ENCODE results near the gene CEPT1.
"Not testable (repeated sequence)": the region's sequence is repeated elsewhere in the genome, so short reads cannot be mapped to it uniquely, and the experiment has no call there.

Gene CEPT1

DNA sequence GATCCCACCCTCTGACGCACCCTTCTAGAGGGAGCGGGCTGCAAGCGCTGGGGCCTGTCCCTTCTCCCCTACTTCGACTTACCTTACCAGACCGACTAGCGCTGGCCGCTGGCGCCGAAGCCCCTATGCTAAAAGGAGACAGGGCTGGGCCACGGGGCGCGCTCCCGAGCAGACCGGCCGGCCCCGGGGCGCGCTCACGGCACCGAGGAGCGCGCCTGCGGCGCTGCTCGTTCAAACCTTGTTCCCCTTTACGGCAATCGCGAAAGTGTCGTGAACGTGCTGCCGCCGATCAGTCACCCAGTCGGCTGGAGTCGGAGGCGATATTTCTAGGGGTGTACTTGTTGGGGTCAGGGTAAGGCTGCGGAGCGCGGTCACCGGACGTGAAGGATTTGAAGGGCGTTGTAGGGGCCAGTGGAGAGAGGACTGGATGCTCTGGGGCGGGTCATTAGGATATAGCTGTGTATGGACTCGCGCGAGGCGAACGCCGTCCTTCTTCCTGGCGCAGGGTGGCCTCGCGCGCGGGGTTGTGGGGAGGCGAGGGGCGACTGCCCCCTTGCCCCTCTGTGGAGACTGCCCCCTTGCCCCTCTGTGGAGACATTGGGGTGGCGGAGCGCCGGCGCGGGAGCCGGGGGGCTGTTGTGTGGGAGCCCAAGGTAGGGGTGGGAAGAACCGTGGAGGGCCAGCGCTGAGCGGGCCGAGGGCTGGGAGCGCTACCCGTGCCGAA is at the start of gene CEPT1, which contains the start of gene DRAM2:
CEPT1 (plus strand) TSS at position 268 of the 724 bp plus-strand sequence. CDS start 7,492 bp downstream, outside the sequence.
DRAM2 (minus strand) TSS at position 138 of the 724 bp plus-strand sequence. CDS start 8,539 bp downstream, outside the sequence.
- in situ Hi-C loops (cut with HindIII; ENCODE audit: low sequenced_read_pairs), result no loop called here
- peak; percentile 96 for DNase-seq (ENCODE audit: low read depth, low spot score)
- H3K4me3 ChIP-seq (ENCODE audit: low read depth, low read length), result peak within 1 kb of the TSS; percentile 94
- TF ChIP-seq, protein P1, sequence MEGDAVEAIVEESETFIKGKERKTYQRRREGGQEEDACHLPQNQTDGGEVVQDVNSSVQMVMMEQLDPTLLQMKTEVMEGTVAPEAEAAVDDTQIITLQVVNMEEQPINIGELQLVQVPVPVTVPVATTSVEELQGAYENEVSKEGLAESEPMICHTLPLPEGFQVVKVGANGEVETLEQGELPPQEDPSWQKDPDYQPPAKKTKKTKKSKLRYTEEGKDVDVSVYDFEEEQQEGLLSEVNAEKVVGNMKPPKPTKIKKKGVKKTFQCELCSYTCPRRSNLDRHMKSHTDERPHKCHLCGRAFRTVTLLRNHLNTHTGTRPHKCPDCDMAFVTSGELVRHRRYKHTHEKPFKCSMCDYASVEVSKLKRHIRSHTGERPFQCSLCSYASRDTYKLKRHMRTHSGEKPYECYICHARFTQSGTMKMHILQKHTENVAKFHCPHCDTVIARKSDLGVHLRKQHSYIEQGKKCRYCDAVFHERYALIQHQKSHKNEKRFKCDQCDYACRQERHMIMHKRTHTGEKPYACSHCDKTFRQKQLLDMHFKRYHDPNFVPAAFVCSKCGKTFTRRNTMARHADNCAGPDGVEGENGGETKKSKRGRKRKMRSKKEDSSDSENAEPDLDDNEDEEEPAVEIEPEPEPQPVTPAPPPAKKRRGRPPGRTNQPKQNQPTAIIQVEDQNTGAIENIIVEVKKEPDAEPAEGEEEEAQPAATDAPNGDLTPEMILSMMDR (IDR thresholded peaks at IDR 0.05; ENCODE audit: low read depth, low read length), result no peak

DNA sequence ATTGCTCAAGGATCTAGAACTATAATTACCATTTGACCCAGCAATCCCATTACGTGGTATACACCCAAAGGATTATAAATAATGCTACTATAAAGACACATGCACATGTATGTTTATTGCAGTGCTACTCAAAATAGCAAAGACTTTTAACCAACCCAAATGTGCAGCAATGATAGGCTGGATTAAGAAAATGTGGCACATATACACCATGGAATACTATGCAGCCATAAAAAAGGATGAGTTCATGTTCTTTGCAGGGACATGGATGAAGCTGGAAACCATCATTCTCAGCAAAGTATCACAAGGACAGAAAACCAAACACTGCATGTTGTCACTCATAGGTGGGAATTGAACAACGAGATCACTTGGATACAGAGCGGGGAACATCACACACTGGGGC is 44.6 kb upstream of the CEPT1 start:
- DNase-seq (ENCODE audit: low read depth, low spot score); H3K4me3 ChIP-seq (ENCODE audit: low read depth, low read length); in situ Hi-C loops (cut with HindIII; ENCODE audit: low sequenced_read_pairs): not testable (repeated sequence)

DNA sequence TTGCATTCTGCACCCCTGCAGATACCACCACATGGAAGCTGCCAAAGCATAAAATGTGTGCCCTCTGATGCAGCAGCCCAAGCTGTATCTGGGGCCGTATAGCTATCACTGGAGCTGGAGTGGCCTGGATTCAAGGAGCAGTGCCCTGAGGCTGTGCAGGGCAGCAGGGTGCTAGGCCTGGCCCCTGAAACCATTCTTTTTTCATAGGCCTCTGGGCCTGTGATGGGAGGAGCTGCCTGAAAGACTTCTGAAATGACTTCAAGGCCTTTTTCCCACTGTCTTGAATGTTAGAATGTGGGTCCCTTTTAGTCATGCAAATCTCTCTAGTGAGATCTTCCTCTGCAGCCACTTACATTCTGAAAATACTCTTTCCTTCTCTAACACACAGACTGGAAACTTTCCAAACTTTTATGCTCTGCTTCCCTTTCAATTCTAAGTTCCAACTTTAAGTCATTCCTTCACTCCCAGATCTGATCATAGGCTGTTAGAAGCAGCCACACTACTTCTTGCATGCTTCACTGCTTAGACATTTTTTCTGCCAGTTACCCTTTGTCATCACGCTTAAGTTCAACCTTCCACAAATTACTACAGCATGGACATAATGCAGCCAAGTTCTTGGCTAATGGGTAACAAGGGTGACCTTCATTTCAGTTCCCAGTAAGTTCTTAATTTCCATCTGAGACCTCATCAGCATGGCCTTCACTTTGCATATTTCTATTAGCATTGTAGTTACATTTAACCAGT is 42.5 kb upstream of the CEPT1 start:
- no peak for DNase-seq (ENCODE audit: low read depth, low spot score)
- TF ChIP-seq, protein P1 (IDR thresholded peaks at IDR 0.05; ENCODE audit: low read depth, low read length), result no peak
- no peak overlapping the region for H3K4me3 ChIP-seq (ENCODE audit: low read depth, low read length)
- in situ Hi-C loops (cut with HindIII; ENCODE audit: low sequenced_read_pairs), result no loop called here

DNA sequence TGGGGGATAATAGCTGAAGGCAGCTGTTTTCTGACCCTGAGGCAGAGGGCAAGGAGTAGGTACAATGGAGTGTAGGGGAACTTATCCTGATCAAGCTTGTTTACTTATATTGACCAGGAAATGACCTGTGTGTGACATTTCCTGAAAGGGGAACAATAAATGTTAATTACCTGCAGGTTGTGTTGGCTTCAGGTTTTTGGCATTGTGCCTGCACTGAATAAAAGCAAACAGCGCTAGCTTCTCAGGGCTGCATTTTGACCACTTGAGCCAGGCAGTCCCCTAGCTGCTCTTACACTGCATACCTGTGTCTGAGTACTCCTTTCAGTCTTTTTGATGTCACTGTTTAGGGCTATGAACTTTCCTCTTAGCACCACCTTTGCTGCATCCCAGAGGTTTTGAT is 40.7 kb upstream of the CEPT1 start:
- DNase-seq (ENCODE audit: low read depth, low spot score), result no peak
- in situ Hi-C loops (cut with HindIII; ENCODE audit: low sequenced_read_pairs), result no loop called here
- H3K4me3 ChIP-seq (ENCODE audit: low read depth, low read length), result no peak overlapping the region
- TF ChIP-seq, protein P1 (IDR thresholded peaks at IDR 0.05; ENCODE audit: low read depth, low read length), result no peak

DNA sequence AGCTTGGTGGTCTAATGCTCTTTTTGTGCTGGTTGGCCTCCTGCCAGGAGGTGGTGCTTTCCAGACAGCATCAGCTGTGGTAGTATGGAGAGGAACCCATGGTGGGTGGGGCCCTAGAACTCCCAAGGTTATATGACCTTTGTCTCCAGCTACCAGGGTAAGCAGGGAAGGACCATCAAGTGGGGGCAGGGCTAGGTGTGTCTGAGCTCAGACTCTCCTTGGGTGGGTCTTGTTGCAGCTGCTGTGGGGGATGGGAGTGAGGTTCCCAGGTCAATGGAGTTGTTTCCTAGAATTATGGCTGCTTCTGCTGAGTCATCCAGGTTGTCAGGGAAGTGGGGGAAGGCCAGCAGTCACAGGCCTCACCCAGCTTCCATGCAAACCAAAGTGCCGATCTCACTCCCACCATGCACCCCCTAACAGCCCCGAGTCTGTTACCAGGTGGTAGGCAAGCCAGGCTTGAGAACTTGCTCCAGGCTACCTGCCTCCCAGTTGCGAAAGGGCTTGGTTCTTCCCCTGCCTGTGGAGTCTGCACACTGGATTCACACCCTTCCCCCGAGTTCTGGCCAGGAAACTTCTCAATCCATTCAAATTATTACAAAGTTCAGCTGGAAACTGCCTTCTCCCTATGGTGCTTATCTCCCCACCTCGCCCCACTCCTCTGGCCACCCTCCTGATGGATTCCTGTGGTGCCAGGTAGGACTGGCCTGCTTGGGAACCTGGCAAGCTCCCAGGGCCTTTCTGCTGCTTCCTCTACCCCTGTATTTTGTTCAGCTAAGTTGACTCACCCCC is 38.0 kb upstream of the CEPT1 start:
- in situ Hi-C loops (cut with HindIII; ENCODE audit: low sequenced_read_pairs), result no loop called here
- no peak for DNase-seq (ENCODE audit: low read depth, low spot score)
- no peak overlapping the region for H3K4me3 ChIP-seq (ENCODE audit: low read depth, low read length)
- TF ChIP-seq, protein P1 (IDR thresholded peaks at IDR 0.05; ENCODE audit: low read depth, low read length), result no peak

DNA sequence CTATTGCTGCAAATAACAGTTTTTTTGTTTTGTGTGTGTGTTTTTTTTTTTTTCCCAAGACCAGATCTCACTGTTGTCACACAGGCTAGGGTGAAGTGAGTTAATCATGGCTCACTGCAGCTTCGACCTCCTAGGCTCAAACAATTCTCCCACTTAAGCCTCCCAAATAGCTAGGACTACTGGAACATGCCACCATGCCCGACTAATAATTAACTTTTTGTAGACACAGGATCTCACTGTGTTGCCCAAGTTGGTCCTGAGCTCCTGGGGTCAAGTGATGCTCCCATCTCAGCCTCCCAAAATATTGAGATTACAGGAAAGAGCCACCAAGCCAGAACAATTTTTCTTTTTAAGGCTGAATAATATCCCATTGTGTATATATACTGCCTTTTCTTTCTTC is 35.0 kb upstream of the CEPT1 start:
- DNase-seq (ENCODE audit: low read depth, low spot score), result no peak
- in situ Hi-C loops (cut with HindIII; ENCODE audit: low sequenced_read_pairs), result no loop called here
- TF ChIP-seq, protein P1 (IDR thresholded peaks at IDR 0.05; ENCODE audit: low read depth, low read length), result no peak

More for the DNA sequence above, 35.0 kb upstream of the CEPT1 start:
- H3K4me3 ChIP-seq (ENCODE audit: low read depth, low read length), result no peak overlapping the region

Measured in astrocyte of the spinal cord (primary cell).